NB4 (cell line): ENCODE results near the gene SPSB4.

Source experiments
- CTCF ChIP-seq: IDR thresholded peaks from one replicate; pipeline ENCODE4 v1.5.1; 2012; ENCODE audit warnings: low read depth, low read length
- MYC ChIP-seq: IDR thresholded peaks from 2 replicates; pipeline ENCODE4 v1.6.1; 2011; ENCODE audit warnings: low read depth, low read length
- POLR2A ChIP-seq: IDR thresholded peaks from 2 replicates; pipeline ENCODE4 v1.6.1; 2011; ENCODE audit warnings: mild to moderate bottlenecking; ENCODE audit not compliant: insufficient read length; ENCODE audit errors: extremely low read depth
- TF ChIP-seq, protein P1 (sequence below): IDR thresholded peaks from 2 replicates; pipeline ENCODE4 v1.6.1; 2011; ENCODE audit warnings: low read depth, low read length

DNA sequence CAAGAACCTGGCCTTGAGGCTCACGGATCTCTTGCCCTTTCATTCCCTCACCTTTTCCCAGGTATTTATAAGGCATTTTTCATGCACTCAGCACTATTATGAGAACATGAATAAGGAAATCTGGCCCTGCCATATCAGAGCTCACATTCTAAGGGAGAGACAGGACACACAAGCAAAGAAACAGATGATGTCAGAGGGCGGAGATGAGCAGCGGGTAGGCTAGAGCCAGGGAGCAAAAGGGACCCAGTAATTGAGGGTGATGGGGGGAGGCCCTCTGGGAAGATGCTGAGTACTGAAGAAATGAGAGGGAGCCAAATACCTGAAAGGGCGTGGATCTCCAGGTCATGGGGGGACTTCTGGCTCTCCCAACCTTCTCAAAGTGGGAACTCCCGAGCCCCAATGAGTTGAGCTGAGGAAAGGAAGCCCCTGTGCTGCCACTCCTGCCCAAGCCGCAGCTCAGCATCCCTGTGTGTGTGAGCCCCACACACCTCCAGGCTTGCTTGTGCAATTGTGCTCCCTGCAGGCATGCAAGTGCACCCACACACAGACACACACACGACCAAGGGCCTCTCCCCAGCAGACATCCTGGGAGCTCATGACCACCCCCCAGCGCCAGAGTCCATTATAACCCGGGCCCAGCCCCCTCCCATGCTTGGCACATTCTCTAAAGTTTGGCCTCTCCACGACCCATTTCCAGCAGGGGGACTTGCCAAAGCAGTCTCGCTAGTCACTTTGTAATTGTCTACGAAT, 99.1 kb downstream of the SPSB4 start:
- TF ChIP-seq CTCF (no peak), POLR2A (no peak), MYC (no peak)
- TF ChIP-seq, protein P1, sequence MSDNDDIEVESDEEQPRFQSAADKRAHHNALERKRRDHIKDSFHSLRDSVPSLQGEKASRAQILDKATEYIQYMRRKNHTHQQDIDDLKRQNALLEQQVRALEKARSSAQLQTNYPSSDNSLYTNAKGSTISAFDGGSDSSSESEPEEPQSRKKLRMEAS: no peak
